Lower leg skin (tissue), 3 donors: Measurements from ENCODE around the gene RBM4.

Experiments
- POLR2A ChIP-seq, 2 donors: fragments of 450-650 bp; IDR thresholded peaks; one replicate each; pipeline ENCODE4 v1.6.1; 2016 to 2017; ENCODE audit warnings: antibody characterized with exemption in 2 of 2, mild to moderate bottlenecking in 1 of 2, moderate library complexity in 1 of 2
- TF ChIP-seq, protein P1 (sequence below), 3 donors: fragments of 450-650 bp; IDR thresholded peaks; one replicate each; pipeline ENCODE4 v1.5.1; 2016; ENCODE audit warnings: antibody characterized with exemption in 3 of 3, mild to moderate bottlenecking in 3 of 3, moderate library complexity in 2 of 3

DNA sequence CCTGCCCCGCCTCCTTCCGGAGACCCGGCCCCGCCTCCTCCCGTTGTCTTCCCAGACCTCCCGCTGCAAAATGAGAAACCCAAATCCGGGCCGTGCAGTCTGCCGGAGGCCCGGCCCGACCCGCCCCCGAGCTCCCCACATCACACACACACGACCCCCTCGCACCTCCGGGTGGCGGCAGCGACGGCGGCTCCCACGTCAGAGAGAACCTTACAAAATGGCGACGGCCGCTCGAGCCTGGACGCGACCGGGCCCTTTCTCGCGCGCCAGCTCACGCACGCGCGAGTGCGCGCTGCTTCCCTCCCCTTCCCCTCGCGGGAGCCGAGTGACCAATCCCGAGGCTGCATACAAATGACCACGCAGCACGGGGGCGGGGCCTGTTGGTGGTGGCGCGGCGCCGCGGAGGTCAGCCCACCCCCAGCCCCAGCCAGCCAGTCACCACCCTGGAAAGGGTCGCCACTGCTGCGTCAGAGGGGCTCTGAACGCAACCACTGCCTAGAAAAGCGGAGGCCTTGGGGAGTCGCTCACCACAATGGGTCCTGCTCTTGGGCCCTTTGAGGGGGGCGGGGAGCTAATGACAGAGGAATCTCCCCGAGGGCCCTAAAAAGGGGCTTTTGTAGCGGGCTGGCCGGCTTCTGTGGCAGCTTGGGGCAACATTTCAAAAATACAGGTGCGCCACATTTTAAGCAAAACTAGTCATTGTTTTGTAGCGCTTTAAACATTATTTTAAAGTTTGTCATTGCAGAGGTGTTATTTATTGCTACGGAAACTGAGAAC, 39.3 kb downstream of the RBM4 start, which contains the start of gene RBM4B:
- TF ChIP-seq, protein P1, sequence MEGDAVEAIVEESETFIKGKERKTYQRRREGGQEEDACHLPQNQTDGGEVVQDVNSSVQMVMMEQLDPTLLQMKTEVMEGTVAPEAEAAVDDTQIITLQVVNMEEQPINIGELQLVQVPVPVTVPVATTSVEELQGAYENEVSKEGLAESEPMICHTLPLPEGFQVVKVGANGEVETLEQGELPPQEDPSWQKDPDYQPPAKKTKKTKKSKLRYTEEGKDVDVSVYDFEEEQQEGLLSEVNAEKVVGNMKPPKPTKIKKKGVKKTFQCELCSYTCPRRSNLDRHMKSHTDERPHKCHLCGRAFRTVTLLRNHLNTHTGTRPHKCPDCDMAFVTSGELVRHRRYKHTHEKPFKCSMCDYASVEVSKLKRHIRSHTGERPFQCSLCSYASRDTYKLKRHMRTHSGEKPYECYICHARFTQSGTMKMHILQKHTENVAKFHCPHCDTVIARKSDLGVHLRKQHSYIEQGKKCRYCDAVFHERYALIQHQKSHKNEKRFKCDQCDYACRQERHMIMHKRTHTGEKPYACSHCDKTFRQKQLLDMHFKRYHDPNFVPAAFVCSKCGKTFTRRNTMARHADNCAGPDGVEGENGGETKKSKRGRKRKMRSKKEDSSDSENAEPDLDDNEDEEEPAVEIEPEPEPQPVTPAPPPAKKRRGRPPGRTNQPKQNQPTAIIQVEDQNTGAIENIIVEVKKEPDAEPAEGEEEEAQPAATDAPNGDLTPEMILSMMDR (IDR thresholded peaks at IDR 0.05), result no peak
- TF ChIP-seq POLR2A (IDR thresholded peaks at IDR 0.05), result no peak
